ENCODE measurements around the gene FAM193B.
A peak's percentile ranks its signal among the peaks of the same experiment; 100 is the strongest.
"Not testable (repeated sequence)": the region's sequence is repeated elsewhere in the genome, so short reads cannot be mapped to it uniquely, and the experiment has no call there.

Gene FAM193B

DNA sequence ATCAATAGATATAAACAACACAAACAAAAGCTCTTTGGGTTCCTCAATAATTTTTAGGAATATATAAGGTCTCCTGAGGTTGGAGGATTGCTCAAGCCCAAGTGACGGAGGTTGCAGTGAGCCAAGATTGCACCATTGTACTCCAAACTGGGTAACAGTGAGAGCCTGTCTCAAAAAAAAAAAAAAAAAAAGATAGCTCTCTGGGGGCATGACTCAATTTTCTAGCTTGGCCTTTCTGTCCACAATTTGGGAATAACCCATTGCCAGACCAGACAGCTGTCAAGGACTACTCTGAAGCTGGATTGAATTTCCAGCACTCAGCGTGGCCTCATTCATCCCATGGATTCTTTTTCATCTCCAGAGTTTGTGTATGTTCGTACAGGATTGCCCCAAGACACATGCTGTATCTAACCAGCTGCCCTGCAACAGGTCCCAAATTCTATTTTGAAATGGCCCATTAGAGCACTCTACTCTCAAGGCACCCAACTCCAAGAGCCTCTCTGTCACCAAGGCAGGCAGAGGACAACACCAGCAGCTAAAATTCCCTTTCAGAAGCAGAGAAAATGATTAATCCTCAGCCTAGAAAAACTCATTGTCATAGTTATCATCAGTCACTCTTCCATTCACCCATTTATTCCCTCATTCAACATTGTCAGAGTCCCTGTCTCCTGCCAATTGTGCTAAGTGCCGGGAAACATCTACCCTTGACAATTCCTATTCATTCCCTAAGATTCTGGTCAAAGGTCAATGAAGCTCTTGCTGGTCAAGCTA is 8.7 kb downstream of the FAM193B start:
- ATAC-seq (replicated peaks; ENCODE audit: extremely low read depth, poor library complexity, severe bottlenecking) (no peak), DNase-seq (ENCODE audit: low spot score in 2 of 2) (no peak)
- Mint-ChIP-seq H3K4me1 (peaks cover 43% of the 10 kb centered on the region), H3K27me3 (no peaks in the 10 kb centered on the region), H3K9me3 (no peaks in the 10 kb centered on the region), H3K4me3 (no peak overlapping the region), H3K27ac (ENCODE audit: low read depth) (peak overlapping the region; percentile 36), H3K36me3 (ENCODE audit: insufficient read depth) (peaks cover 6% of the 10 kb centered on the region)

DNA sequence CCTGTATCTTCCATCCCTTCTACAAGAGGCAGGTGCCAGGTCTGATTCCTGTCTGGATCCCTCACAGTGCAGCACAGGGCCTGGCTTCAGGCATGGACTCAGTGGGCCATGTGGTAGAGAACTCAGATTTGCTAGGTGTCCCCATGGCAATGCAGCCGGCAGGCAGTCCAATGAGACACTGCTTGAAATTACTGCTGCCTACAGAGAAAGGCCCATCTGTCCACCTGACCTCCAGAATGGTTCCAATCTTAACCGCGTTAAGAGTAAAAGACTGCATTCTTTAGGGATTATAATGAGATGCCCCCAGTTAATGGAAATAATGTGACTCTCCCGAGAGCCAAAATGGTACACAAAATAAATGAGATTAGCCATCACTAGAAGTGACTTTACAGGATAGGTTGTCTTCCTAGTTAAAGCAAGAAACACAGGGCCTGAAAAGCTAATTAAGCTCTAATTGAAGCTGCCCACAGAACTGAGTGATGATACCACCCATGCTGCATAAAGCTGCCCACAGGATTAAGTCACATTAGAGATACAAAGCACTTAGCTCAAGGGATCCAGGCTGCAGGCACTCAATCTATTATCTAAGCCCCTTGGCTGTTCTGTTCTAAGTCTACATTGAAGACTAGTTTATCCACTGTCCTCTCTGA is 11.4 kb downstream of the FAM193B start:
- Mint-ChIP-seq H3K4me1 (peaks cover 32% of the 10 kb centered on the region), H3K36me3 (ENCODE audit: insufficient read depth) (peaks cover 4% of the 10 kb centered on the region), H3K9me3 (no peaks in the 10 kb centered on the region), H3K27ac (ENCODE audit: low read depth) (peak overlapping the region; percentile 47), H3K4me3 (no peak overlapping the region), H3K27me3 (no peaks in the 10 kb centered on the region)
- no peak for DNase-seq (ENCODE audit: low spot score in 2 of 2)
- ATAC-seq (replicated peaks; ENCODE audit: extremely low read depth, poor library complexity, severe bottlenecking) = no peak

DNA sequence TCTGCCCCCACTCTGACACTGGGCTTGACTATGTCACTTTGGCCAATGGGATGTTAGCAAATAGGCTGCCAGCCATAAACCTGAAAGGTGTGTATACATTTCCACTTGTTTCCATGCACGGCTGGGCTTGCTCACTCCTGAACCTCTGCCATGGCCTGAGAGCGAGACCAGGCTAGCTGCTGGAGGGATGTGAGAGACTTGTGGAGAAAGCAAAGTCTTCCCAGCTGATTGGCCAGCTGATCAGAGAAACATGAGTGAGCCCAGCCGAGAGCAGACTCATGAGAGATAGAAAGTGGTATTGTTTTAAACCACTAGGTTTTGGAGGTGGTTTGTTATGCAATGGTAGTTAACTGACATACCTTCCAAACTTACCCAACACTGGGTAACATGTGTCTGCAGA is 13.9 kb downstream of the FAM193B start:
- ATAC-seq (replicated peaks; ENCODE audit: extremely low read depth, poor library complexity, severe bottlenecking) (no peak), DNase-seq (ENCODE audit: low spot score in 2 of 2) (no peak)
- Mint-ChIP-seq H3K27ac (ENCODE audit: low read depth) (no peak overlapping the region), H3K9me3 (no peaks in the 10 kb centered on the region), H3K4me3 (no peak overlapping the region), H3K4me1 (peaks cover 16% of the 10 kb centered on the region), H3K27me3 (no peaks in the 10 kb centered on the region), H3K36me3 (ENCODE audit: insufficient read depth) (peaks cover 8% of the 10 kb centered on the region)

GRCh38 chr5:177539411-177539810 is 15.0 kb downstream of the FAM193B start:
- peaks cover 16% of the 10 kb centered on the region for H3K4me1 Mint-ChIP-seq
- no peaks in the 10 kb centered on the region for H3K9me3 Mint-ChIP-seq
- H3K27ac Mint-ChIP-seq (ENCODE audit: low read depth) = no peak overlapping the region
- ATAC-seq (replicated peaks; ENCODE audit: extremely low read depth, poor library complexity, severe bottlenecking) = no peak
- H3K4me3 Mint-ChIP-seq = no peak overlapping the region
- no peaks in the 10 kb centered on the region for H3K27me3 Mint-ChIP-seq
- DNase-seq (ENCODE audit: low spot score in 2 of 2) = no peak
- H3K36me3 Mint-ChIP-seq (ENCODE audit: insufficient read depth) = peaks cover 15% of the 10 kb centered on the region

GRCh38 chr5:177538876-177539275 is 15.5 kb downstream of the FAM193B start:
- ATAC-seq (replicated peaks; ENCODE audit: extremely low read depth, poor library complexity, severe bottlenecking) (no peak), DNase-seq (ENCODE audit: low spot score in 2 of 2) (no peak)
- peaks cover 16% of the 10 kb centered on the region for H3K4me1 Mint-ChIP-seq
- H3K36me3 Mint-ChIP-seq (ENCODE audit: insufficient read depth) = peaks cover 18% of the 10 kb centered on the region
- H3K4me3 Mint-ChIP-seq = no peak overlapping the region
- no peak overlapping the region for H3K27ac Mint-ChIP-seq (ENCODE audit: low read depth)
- no peaks in the 10 kb centered on the region for H3K9me3 Mint-ChIP-seq
- H3K27me3 Mint-ChIP-seq = no peaks in the 10 kb centered on the region

DNA sequence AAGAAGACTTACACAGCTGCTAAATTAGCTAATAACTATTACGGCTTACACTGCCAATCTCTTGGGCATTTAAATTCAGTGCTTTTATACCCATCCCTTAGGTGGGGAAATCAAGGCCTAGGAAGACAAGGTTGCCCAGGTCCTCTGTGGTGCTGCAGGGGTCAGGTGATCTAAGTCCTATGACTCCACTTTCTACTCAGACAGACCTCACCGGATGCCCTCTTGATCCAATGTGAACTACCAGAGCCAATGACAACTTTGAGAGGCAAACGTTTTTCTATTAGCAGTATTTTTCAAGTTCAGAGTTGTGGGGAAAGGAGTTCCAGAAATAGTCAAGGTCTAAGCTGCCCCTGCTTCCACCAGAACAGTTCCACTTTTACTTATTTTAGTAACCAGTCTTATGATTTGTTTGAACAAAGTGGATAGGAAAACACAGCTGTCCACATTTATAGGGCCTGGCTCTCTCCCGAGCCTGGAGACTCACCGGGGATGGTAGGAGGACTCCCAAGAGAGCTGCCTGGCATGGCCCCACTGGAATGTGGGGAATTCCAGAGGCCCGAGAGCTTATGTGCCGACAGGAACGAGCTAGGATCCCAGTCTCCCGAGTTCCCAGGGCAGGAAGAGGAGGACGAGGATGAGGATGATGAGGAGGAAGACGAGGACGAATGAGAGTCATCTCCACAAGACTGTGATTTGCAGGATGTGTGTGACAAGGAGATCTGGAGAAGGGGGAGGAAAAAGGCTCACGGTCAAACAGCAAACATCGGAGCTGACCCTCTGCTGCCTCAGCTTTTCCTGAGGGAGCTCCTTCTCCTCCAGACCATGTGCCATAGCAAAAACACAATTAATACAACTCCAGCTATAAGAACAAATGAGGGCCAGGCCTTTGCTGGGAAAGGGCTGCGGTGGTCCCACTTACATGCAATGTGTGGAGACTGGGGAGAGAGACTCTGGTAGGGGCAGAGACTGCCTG is 16.7 kb downstream of the FAM193B start:
- no peak for ATAC-seq (replicated peaks; ENCODE audit: extremely low read depth, poor library complexity, severe bottlenecking)
- H3K4me3 Mint-ChIP-seq = no peak overlapping the region
- no peaks in the 10 kb centered on the region for H3K9me3 Mint-ChIP-seq
- H3K4me1 Mint-ChIP-seq = peaks cover 10% of the 10 kb centered on the region
- peaks cover 21% of the 10 kb centered on the region for H3K36me3 Mint-ChIP-seq (ENCODE audit: insufficient read depth)
- no peaks in the 10 kb centered on the region for H3K27me3 Mint-ChIP-seq
- no peak for DNase-seq (ENCODE audit: low spot score in 2 of 2)
- H3K27ac Mint-ChIP-seq (ENCODE audit: low read depth) = peak overlapping the region; percentile 91

- Mint-ChIP-seq H3K4me1 (peaks cover 10% of the 10 kb centered on the region), H3K36me3 (ENCODE audit: insufficient read depth) (peaks cover 21% of the 10 kb centered on the region), H3K4me3 (no peak overlapping the region), H3K9me3 (no peaks in the 10 kb centered on the region), H3K27ac (ENCODE audit: low read depth) (no peak overlapping the region), H3K27me3 (no peaks in the 10 kb centered on the region)
- no peak for ATAC-seq (replicated peaks; ENCODE audit: extremely low read depth, poor library complexity, severe bottlenecking)
- DNase-seq (ENCODE audit: low spot score in 2 of 2) = no peak
These were observed 18.0 kb downstream of the FAM193B start for GRCh38 chr5:177536386-177536785.

- DNase-seq (ENCODE audit: low spot score in 2 of 2) (no peak), ATAC-seq (replicated peaks; ENCODE audit: extremely low read depth, poor library complexity, severe bottlenecking) (no peak)
- H3K36me3 Mint-ChIP-seq (ENCODE audit: insufficient read depth) = peaks cover 24% of the 10 kb centered on the region
- no peak overlapping the region for H3K4me3 Mint-ChIP-seq
- no peaks in the 10 kb centered on the region for H3K9me3 Mint-ChIP-seq
- peaks cover 5% of the 10 kb centered on the region for H3K4me1 Mint-ChIP-seq
- no peak overlapping the region for H3K27ac Mint-ChIP-seq (ENCODE audit: low read depth)
- H3K27me3 Mint-ChIP-seq = no peaks in the 10 kb centered on the region
These were observed 19.2 kb downstream of the FAM193B start for GRCh38 chr5:177535125-177535524.

DNA sequence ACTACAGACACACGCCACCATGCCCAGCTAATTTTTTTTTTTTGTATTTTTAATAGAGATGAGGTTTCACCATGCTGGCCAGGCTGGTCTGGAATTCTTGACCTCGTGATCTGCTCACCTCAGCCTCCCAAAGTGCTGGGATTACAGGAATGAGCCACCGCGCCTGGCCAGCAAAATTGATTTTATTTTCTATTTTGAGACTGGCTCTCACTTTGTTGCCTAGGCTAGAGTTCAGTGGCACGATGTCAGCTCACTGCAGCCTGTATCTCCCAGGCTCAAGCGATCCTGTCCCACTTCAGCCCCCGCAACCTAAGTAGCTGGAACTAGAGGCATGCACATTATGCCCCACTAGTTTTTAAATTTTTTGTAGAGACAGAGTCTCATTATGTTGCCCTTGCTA is 19.9 kb downstream of the FAM193B start:
- ATAC-seq (replicated peaks; ENCODE audit: extremely low read depth, poor library complexity, severe bottlenecking); H3K4me3 Mint-ChIP-seq; H3K4me1 Mint-ChIP-seq; H3K27ac Mint-ChIP-seq (ENCODE audit: low read depth); DNase-seq (ENCODE audit: low spot score in 2 of 2); H3K27me3 Mint-ChIP-seq; H3K9me3 Mint-ChIP-seq: not testable (repeated sequence)
- peaks cover 24% of the 10 kb centered on the region for H3K36me3 Mint-ChIP-seq (ENCODE audit: insufficient read depth)

DNA sequence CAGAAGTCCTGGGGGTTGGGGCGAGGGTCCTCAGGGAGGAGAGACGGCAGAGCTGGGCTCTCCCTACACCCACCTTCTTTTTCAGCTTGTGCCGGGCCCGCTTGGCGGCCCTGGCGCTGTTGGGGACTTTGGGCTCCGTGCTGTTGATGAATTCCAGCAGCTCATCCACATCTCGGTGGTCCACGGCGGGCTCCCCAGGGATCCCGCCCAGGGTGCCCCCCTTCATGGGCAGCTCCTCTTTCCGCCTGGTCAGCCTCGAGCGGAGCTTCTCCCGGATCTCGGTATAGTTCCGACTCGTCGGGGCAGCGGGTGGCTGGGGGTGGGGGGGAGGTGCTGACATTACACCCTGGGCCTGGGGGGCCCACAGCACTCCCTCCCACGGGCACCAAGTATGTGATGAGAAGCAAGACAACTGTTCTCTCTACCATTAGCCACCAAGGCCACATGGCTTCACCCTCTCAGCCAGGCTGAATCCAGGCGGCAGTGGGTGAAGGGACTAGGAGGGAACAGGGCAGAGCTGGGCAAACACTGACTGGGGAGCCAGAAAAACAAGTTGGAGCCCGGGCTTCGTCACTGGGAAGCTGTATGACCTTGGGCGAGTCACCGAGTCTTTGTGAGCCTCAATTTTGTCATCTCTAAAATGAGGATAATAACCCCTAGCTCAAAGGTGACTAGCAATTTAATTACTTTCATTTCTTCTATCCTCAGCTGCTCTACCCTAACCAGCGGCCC is 23.0 kb downstream of the FAM193B start:
- ATAC-seq (replicated peaks; ENCODE audit: extremely low read depth, poor library complexity, severe bottlenecking) = no peak
- DNase-seq (ENCODE audit: low spot score in 2 of 2) = no peak
- Mint-ChIP-seq H3K4me1 (peaks cover 5% of the 10 kb centered on the region), H3K27me3 (no peaks in the 10 kb centered on the region), H3K36me3 (ENCODE audit: insufficient read depth) (peaks cover 20% of the 10 kb centered on the region), H3K9me3 (no peaks in the 10 kb centered on the region), H3K27ac (ENCODE audit: low read depth) (no peak overlapping the region), H3K4me3 (no peak overlapping the region)

- Mint-ChIP-seq H3K36me3 (ENCODE audit: insufficient read depth) (peaks cover 16% of the 10 kb centered on the region), H3K27ac (ENCODE audit: low read depth) (no peak overlapping the region)
- no peak for ATAC-seq (replicated peaks; ENCODE audit: extremely low read depth, poor library complexity, severe bottlenecking)
These were observed 23.7 kb downstream of the FAM193B start for GRCh38 chr5:177530638-177531037.

More at GRCh38 chr5:177530638-177531037, 23.7 kb downstream of the FAM193B start:
- no peak overlapping the region for H3K4me3 Mint-ChIP-seq
- no peaks in the 10 kb centered on the region for H3K27me3 Mint-ChIP-seq
- DNase-seq (ENCODE audit: low spot score in 2 of 2) = no peak
- H3K9me3 Mint-ChIP-seq = no peaks in the 10 kb centered on the region
- H3K4me1 Mint-ChIP-seq = peaks cover 5% of the 10 kb centered on the region
